Activated T-cell treated with anti-CD3 and anti-CD28 coated beads, Interleukin-2, amount 50 U/mL, for 4 hours (primary cell): Measurements from ENCODE around the gene ORAI3. TPM values are rescaled to one million over a fixed set of nuclear protein-coding genes. Genes with fewer than 3 reads are reported as not detected.

ENCODE experiments used
- ATAC-seq, 2 donors: fragments of 200-7000 bp; cut with Tn5 transposase; one replicate each; pipeline ENCODE4 v1.10.0; 2021
- DNase-seq: peaks from one replicate; pipeline ENCODE4 v3.0.0-alpha.2; 2020
- H3K27me3 Mint-ChIP-seq: one replicate; pipeline ENCODE4 v1.8.0; 2021; ENCODE audit warnings: low read depth, mixed read lengths
- H3K36me3 Mint-ChIP-seq: one replicate; pipeline ENCODE4 v1.8.0; 2022; ENCODE audit warnings: mixed read lengths; ENCODE audit not compliant: insufficient read depth
- H3K4me1 Mint-ChIP-seq: one replicate; pipeline ENCODE4 v1.8.0; 2021; ENCODE audit warnings: low read depth, mixed read lengths
- H3K4me3 Mint-ChIP-seq: one replicate; pipeline ENCODE4 v1.8.0; 2021; ENCODE audit warnings: mild to moderate bottlenecking, moderate library complexity, mixed read lengths
- H3K9me3 Mint-ChIP-seq: one replicate; pipeline ENCODE4 v1.8.0; 2021; ENCODE audit warnings: mixed read lengths
- total RNA-seq, 3 donors: library from RNA; stranded (reverse); gene quantifications; one replicate each; pipeline ENCODE4 v1.2.1, GENCODE V29; 2021

Gene ORAI3
- total RNA-seq, 3 donors from 2014 or later, result 1.5 to 3.3 (median 2.8) TPM

DNA sequence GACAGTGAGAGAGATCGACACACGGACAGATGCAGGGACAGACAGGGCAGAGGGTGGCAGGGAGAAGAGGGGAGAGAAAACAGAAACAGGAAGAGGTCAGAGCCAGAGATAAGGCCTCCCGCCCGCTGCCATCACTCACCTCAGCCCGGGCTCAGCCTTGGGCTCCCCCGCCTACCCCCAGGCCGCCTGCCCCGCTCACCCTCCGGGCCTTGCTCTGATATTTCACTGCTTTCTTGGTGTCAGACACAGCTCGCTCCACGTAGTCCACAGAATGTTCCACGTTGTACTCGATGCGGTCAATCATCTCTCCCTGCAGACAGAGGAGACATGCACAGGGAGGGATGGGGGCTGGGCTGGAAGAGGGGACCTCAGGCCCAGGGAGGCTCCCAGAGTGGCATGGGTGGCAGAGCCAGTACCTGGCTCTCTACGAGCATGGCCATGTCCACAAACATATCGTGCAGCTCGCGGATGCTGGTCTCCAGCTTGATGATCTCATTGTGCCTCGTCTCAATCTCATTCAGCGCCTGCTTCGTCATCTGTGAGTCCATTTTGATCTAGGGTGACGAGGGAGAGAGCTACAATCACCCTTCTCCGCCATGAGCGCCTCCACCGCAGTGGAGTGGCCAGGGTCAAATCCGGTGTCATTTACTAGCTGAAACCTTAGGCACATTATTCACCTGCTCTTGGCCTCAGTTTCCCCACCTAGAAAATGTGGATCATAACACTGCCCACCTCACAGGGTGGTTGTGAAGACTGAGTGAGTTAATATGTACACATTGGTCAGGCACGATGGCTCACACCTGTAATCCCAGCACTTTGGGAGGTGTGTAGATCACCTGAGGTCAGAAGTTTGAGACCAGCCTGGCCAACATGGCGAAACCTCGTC is 44.3 kb downstream of the ORAI3 start:
- no peak for DNase-seq
- H3K36me3 Mint-ChIP-seq, result no peaks in the 10 kb centered on the region

DNA sequence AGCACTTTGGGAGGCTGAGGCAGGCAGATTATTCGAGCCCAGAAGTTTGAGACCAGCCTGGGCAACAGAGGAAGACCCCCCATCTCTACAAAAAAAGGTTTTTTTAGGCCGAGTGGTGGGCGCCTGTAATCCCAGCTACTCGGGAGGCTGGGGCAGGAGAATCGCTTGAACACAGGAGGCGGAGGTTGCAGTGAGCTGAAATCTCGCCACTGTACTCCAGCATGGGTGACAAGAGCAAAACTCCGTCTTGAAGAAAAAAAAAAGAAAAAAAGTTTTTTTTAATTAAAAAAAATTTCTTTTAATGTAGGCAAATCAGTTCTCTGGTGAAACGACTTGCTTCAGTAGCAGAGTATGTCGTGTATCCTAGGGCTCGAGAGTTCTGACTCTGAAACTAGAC is 47.1 kb downstream of the ORAI3 start:
- Mint-ChIP-seq H3K4me1 (peaks cover 8% of the 10 kb centered on the region), H3K27me3 (no peaks in the 10 kb centered on the region), H3K36me3 (no peaks in the 10 kb centered on the region), H3K4me3 (peak overlapping the region; percentile 54), H3K9me3 (no peaks in the 10 kb centered on the region)
- ATAC-seq (no peak), DNase-seq (no peak)

More for the DNA sequence above, 44.3 kb downstream of the ORAI3 start:
- Mint-ChIP-seq H3K9me3 (no peaks in the 10 kb centered on the region), H3K27me3 (no peaks in the 10 kb centered on the region), H3K4me1 (peaks cover 8% of the 10 kb centered on the region), H3K4me3 (no peak overlapping the region)
- ATAC-seq, result no peak

DNA sequence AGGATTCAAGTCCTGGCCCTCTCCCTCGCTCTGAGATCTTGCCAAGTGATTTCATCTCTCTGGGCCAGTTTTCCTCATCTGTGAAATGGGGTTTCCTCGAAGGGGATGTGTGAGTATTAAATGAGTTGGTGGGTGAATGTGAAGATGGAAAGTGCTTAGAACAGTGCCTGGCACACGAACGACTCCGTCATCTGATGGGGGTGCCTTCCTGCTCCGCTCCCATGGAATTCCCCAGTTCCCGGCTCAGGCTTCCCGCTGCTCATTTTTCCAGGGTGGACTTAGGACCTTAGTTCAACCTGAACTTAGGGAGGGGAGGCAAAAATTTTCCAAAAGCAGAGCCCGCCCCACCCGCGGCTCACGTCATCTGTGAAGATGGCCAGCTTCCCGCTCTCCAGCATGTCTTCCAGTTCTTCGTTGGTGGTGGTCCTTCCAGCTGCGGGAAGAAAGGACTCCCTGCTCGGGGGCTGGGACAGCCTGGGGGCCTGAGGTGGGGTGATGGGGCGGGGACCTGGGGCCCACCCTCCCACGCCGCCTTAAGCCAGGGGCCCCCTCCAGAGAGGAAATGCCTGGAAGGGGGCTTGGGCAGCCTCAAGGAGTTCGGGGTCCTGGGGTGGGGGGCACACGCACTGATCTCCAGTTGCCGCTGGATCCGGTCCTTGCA is 47.6 kb downstream of the ORAI3 start:
- peak overlapping the region; percentile 69 for H3K4me3 Mint-ChIP-seq
- H3K4me1 Mint-ChIP-seq, result peaks cover 8% of the 10 kb centered on the region
- no peaks in the 10 kb centered on the region for H3K36me3 Mint-ChIP-seq
- H3K27me3 Mint-ChIP-seq, result no peaks in the 10 kb centered on the region
- DNase-seq, result no peak
- no peaks in the 10 kb centered on the region for H3K9me3 Mint-ChIP-seq
- ATAC-seq, result no peak

DNA sequence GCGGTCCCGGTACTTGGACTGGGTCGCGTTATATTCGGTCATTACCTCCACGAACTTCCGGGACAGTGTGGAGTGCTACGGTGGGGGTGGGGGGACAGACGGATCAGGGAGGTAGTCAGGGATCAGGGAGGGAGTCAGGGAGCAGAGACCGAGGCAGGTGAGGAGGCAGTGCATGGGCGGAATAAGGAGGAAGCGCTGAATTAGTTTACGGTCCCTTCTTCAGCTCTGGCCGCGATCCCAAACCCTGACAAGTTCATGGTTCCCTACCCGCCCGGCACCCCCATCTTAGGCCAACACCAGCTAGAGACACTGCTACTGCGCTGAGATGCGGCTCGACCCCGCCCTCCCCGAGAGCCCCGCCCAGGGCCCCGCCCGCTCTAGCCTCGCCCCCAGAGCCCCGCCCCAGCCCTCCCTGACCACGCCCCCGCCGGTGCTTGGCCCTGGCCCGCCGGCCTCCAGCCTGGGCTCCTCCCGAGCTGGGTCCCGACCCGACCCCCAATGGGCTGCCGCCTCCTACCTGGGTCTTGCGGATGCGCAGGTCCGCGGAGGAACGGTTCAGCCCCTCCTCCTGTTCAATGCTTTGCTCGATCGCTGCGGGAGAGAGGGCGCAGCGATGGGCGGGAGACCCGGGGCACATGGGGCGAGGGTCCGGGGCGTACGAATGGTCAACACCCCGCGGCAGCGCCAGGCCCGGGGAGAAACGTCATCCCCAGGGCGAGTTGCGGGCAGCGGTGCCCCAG is 48.3 kb downstream of the ORAI3 start:
- peak overlapping the region; percentile 69 for H3K4me3 Mint-ChIP-seq
- no peaks in the 10 kb centered on the region for H3K9me3 Mint-ChIP-seq
- H3K27me3 Mint-ChIP-seq, result no peaks in the 10 kb centered on the region
- no peaks in the 10 kb centered on the region for H3K36me3 Mint-ChIP-seq
- DNase-seq (peak; percentile 80), ATAC-seq (peak; percentile 97 to 98)
- H3K4me1 Mint-ChIP-seq, result peaks cover 8% of the 10 kb centered on the region

DNA sequence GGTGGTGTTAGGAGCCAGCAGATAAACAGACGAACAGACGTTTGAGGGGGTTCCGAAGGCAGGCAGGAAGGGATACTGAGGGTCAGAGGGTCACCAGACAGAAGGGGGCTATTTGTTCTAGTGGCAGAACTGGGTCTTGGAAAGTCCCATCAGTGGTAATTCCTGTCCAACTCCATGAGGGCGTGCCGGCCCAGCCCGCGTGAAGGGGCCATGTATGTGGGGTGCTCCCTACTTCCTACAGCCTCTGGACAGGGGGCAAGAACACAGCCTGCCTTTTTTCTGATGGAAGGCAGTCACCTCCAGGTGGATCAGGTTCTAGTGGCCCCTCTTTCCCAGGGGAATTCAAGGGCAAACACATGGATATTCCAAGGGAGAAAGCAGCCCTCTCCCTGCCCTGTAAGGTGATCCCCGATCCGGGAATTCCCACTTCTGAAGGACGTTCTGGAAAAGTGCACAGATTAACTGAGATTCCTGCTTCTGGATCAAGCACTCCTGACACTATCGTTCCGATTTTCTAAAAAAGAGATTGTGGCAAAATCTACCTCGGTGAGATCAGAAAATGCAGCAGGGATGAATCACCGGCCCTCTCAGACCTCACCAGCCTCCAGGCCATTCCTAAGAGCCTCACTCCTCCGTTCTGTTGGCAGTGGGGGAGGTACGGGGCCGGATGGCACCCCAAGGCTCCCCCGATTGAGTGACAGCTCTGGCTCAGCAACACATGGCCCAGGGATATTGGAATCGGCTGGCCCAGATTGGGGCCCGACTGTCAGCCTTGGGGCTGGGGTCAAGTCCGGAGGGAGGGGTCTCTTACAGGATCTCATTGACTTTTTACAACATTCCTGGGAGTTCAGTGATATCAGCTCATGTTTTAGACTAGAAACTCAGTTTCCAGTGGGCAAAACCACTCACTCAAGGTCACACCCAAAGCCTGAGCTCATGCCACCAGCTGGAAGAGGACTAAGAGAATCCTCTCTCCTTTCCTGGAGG is 49.1 kb downstream of the ORAI3 start:
- Mint-ChIP-seq H3K36me3 (no peaks in the 10 kb centered on the region), H3K27me3 (no peaks in the 10 kb centered on the region), H3K4me3 (peak overlapping the region; percentile 52), H3K4me1 (peaks cover 8% of the 10 kb centered on the region), H3K9me3 (no peaks in the 10 kb centered on the region)
- DNase-seq (no peak), ATAC-seq (no peak)

DNA sequence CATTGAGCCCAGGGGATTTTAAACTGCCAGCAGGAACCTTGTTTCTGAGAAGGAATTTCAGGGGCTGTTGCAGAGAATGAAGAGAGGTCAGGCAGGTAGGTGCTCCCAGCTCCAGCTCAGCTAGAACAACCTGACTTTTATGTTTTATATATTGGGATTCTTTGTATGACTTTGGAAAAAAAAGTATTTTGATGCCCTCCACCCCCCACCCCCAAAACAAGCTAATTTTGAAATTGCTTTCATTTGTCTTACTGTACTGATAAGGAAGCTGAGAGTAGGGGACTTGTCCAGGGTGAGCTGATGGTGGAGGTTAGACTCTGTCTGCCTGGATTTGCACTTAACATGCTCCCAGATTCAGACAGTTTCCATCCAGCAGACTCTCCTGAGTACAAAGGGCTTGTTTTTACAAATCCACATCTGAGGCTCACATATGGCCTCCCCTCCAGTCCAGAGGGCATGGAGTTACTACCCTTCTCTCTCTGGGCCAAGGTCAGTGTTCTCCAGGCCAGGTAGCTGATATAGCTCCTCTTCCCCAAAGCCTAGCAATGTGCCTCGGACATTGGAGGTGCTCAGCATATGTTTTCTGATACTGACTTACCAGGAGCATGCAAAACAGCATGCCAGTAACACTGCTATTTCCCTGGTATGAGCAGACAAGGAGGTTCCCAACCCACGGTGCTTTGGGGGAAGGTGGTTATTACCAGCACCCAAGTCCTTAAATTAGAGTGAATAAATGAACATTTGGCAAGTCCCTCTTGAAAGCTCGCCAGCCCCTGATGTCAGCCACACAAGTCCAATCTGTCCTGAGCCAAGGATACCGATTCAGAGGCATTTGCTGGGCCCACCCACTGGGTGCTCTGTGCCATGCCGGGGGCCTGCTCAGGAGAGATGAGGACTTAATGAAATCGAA is 50.2 kb downstream of the ORAI3 start:
- ATAC-seq (no peak), DNase-seq (no peak)
- Mint-ChIP-seq H3K27me3 (no peaks in the 10 kb centered on the region), H3K4me3 (no peak overlapping the region), H3K4me1 (peaks cover 8% of the 10 kb centered on the region), H3K36me3 (no peaks in the 10 kb centered on the region), H3K9me3 (no peaks in the 10 kb centered on the region)

DNA sequence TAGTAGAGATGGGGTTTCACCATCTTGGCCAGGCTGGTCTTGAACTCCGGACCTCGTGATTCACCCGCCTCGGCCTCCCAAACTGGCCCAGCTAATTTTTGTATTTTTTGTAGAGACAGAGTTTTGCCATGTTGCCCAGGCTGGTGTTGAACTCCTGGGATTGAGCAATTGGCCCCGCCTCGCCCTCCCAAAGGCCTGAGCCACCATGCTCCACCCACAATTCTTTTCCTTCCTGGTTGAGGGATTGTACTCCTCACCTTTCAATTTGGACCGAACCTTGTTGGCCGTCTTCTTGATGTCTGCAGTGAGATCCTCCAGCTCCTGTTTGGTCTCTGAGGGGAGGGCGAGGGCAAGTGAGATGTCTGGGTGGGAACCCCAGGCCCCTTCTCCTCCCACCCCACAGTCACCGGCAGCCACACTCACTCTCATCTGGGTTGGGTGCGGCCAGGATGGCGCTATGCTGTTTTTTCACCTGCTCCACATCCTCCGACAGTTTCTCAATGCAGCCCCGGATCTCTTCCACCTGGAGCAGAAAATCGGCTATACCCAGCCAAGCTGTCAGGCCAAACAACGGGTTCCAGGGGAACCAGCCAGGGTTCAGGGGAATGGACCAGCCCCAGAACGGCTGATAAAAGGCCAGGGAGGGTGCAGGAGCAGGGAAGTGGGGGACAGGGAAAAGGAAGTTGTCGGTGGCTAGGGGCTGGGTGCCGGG is 52.0 kb downstream of the ORAI3 start:
- H3K4me3 Mint-ChIP-seq, result no peak overlapping the region
- H3K9me3 Mint-ChIP-seq, result no peaks in the 10 kb centered on the region
- DNase-seq (no peak), ATAC-seq (no peak)
- peaks cover 6% of the 10 kb centered on the region for H3K4me1 Mint-ChIP-seq
- no peaks in the 10 kb centered on the region for H3K27me3 Mint-ChIP-seq
- no peaks in the 10 kb centered on the region for H3K36me3 Mint-ChIP-seq

DNA sequence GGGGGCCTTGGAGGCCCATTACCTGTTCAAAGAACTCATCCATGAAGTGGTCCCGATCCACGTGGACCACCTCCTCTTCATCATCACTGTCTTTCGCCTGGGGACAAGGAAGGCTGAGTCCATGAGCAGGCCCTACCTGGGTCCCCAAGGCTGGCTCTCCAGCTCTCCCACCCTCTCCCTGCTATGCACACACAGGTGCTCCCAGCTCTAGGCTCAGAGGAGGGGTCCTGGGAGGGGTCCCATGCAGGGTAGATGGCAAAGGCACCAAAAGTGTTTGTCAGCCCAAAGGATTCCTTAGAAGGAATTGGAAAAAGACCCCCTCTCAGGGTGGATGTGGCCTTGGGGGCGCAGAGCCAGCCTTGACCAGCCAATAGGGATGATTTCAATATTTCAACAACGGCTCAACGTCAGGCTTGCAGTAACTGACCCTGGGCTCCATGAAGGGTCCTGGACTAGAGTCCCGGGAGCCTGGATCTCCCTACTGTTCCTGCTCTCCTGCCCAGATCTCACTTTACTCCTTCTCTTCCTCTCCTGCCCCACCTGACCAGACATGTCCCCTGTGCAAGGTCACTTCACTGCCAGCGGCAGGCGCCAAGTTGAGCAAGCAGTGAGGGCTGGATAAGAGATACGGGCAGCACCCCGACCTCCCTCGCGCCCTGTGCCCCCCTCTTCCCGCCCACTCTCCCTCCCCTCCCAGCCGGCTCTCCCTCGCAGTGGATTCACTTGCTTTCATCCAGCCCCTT is 52.8 kb downstream of the ORAI3 start:
- no peak for DNase-seq
- Mint-ChIP-seq H3K4me3 (no peak overlapping the region), H3K9me3 (no peaks in the 10 kb centered on the region), H3K27me3 (no peaks in the 10 kb centered on the region), H3K4me1 (peaks cover 2% of the 10 kb centered on the region), H3K36me3 (no peaks in the 10 kb centered on the region)
- no peak for ATAC-seq

DNA sequence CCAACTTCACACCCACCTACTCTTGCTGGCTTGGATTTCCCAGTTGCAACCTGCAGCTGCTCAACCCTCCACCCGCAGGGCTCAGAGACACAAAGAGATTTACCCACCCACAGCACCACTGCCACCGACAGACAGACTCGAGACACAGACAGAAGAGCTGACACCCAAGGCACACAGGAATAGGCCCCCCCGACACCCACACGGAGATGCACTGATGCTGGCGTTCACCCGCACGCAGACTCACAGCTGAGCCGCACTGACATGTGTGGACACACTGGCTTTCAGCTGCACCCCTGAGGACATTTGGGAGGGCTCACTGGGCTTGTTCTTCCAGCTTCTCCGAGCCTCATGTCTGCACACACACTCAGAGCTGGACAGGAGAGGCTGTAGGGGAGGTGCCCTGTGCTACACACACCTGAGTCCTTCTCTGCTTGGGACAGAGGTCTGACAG is 53.4 kb downstream of the ORAI3 start:
- H3K9me3 Mint-ChIP-seq, result no peaks in the 10 kb centered on the region
- no peaks in the 10 kb centered on the region for H3K4me1 Mint-ChIP-seq
- no peaks in the 10 kb centered on the region for H3K36me3 Mint-ChIP-seq
- ATAC-seq (no peak), DNase-seq (no peak)
- H3K27me3 Mint-ChIP-seq, result no peaks in the 10 kb centered on the region
- H3K4me3 Mint-ChIP-seq, result no peak overlapping the region

DNA sequence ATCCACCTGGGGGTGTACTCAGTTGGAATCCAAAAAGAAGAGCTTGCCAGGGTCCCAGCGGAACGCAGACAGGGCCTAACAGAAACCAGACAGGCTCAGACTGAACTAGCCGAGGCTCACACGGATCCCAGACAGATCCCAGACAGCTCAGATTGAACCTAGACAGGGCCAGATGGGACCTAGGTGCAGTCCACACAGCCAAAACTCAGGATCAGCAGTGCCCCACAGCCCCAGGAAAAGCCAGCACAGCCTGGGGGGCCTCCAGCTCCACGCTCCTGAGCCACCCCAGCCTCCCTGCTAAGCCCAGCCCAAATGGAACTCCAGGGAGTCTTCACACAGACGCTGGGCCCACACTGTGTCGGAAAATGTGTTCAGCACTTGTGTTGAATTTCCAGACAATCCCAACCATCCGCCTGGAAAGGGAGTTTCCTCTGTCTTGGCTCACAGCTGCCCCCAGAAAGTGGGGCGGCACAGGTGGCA is 54.0 kb downstream of the ORAI3 start:
- no peak overlapping the region for H3K4me3 Mint-ChIP-seq
- H3K27me3 Mint-ChIP-seq, result no peaks in the 10 kb centered on the region
- no peaks in the 10 kb centered on the region for H3K9me3 Mint-ChIP-seq
- no peaks in the 10 kb centered on the region for H3K36me3 Mint-ChIP-seq
- no peaks in the 10 kb centered on the region for H3K4me1 Mint-ChIP-seq
- DNase-seq (no peak), ATAC-seq (no peak)

DNA sequence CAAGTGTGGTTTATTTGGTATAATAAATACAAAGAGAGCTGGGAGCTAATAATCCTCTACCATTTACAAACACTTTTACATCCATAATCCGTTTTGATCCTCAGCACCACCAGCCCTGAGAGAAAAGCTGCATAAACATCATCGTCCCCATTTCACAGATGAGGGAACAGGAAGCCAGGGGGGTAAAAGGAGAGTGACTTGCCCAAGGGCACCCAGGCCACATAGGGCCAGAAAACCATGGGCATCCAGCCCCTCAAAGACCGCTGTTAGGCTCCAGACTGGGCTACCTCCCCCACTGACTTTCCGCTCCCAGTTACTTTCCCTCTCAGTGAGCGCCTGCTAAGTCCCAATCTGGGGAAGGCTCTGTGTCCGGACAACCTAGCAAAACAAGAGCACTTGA is 54.9 kb downstream of the ORAI3 start:
- no peaks in the 10 kb centered on the region for H3K27me3 Mint-ChIP-seq
- no peaks in the 10 kb centered on the region for H3K4me1 Mint-ChIP-seq
- ATAC-seq (no peak), DNase-seq (no peak)
- H3K4me3 Mint-ChIP-seq, result no peak overlapping the region
- H3K9me3 Mint-ChIP-seq, result no peaks in the 10 kb centered on the region
- no peaks in the 10 kb centered on the region for H3K36me3 Mint-ChIP-seq
